Astrocyte (in vitro differentiated cells and primary cell): ENCODE results near the gene ABHD11.

ENCODE experiments used
- EZH2 ChIP-seq: IDR thresholded peaks from 2 replicates; pipeline ENCODE4 v1.6.1; 2012; ENCODE audit warnings: mild to moderate bottlenecking, low read length, inconsistent platforms; ENCODE audit not compliant: insufficient read depth
- TF ChIP-seq, protein P1 (sequence below): IDR thresholded peaks from 2 replicates; pipeline ENCODE4 v1.5.1; 2011; ENCODE audit warnings: low read depth, mild to moderate bottlenecking, inconsistent platforms, low read length, moderate library complexity; ENCODE audit not compliant: insufficient read depth

DNA sequence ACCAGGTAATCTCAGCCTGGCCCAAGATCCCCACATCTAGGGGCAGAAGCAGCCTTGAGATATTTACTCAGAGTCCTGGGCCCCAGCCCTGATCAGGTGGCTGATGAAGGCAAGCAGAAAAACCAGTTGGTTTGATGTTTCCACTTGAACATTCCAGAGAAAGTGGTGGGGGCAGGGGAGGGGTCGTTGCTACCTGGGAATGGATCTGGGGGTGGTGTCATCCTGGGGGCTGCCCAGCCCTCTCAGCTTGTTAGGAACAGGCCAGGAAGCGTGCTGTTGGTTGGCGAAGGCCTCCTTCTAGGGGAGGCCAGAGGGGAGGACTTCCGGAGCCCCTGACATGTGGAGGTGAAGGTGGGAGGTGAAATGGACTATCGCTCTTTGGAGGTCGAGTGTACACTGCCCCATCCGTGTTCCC, 3.7 kb upstream of the ABHD11 start:
- TF ChIP-seq, protein P1, sequence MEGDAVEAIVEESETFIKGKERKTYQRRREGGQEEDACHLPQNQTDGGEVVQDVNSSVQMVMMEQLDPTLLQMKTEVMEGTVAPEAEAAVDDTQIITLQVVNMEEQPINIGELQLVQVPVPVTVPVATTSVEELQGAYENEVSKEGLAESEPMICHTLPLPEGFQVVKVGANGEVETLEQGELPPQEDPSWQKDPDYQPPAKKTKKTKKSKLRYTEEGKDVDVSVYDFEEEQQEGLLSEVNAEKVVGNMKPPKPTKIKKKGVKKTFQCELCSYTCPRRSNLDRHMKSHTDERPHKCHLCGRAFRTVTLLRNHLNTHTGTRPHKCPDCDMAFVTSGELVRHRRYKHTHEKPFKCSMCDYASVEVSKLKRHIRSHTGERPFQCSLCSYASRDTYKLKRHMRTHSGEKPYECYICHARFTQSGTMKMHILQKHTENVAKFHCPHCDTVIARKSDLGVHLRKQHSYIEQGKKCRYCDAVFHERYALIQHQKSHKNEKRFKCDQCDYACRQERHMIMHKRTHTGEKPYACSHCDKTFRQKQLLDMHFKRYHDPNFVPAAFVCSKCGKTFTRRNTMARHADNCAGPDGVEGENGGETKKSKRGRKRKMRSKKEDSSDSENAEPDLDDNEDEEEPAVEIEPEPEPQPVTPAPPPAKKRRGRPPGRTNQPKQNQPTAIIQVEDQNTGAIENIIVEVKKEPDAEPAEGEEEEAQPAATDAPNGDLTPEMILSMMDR: no peak
- no peak for TF ChIP-seq EZH2
